Measurements from ENCODE around the gene LY6G6C. TPM values are rescaled to one million over a fixed set of nuclear protein-coding genes. Genes with fewer than 3 reads are reported as not detected.
A peak's percentile ranks its signal among the peaks of the same experiment; 100 is the strongest.

Gene LY6G6C
- total and polyA plus RNA-seq, 2 of the 13 experiments (the other 11 are each of a cell fraction or from before 2014, with no cell fraction given): 0.15 TPM; not detected in 1

- TF ChIP-seq ZNF407 (CRISPR knock-in tag; IDR thresholded peaks at IDR 0.05; ENCODE audit: not compliant biosample characterization) (no peak), ZNF710 (CRISPR knock-in tag; IDR thresholded peaks at IDR 0.05; ENCODE audit: borderline replicate concordance) (peak; percentile 86; the same call in 1 of the 2 replicates), ZNF768 (CRISPR knock-in tag; IDR thresholded peaks at IDR 0.05) (peak; percentile 61; the same call in 1 of the 2 replicates), ZKSCAN8 (CRISPR knock-in tag; IDR thresholded peaks at IDR 0.05; ENCODE audit: borderline replicate concordance) (peak; percentile 79; the same call in 1 of the 2 replicates), THAP11 (CRISPR knock-in tag; IDR thresholded peaks at IDR 0.05) (peak; percentile 93), ZSCAN29 (CRISPR knock-in tag; conservative IDR thresholded peaks at IDR 0.05) (0 out of 2 replicates have a peak, but pooled peaks have one; percentile 11), ESRRA (CRISPR knock-in tag; IDR thresholded peaks at IDR 0.05; ENCODE audit: low read depth) (no peak; the same call in 1 of the 2 replicates), MIXL1 (CRISPR knock-in tag; IDR thresholded peaks at IDR 0.05) (peak; percentile 66), GZF1 (CRISPR knock-in tag; IDR thresholded peaks at IDR 0.05) (peak; percentile 42; the same call in 1 of the 2 replicates), TEF (CRISPR knock-in tag; IDR thresholded peaks at IDR 0.05) (0 out of 2 replicates have a peak, but pooled peaks have one; percentile 17), E2F1 (CRISPR knock-in tag; IDR thresholded peaks at IDR 0.05) (peak; percentile 19; the same call in 1 of the 2 replicates), HNRNPLL (IDR thresholded peaks at IDR 0.05; ENCODE audit: low read depth, low read length, poor library complexity, severe bottlenecking) (peak; percentile 95), PHF5A (CRISPR knock-in tag; IDR thresholded peaks at IDR 0.05; ENCODE audit: low read depth, unreplicated experiment) (peak; percentile 69)
These were observed 18.5 kb downstream of the LY6G6C start, which contains the start of gene ABHD16A (continued) for GRCh38 chr6:31702819-31703716.

Measured in HepG2 (cell line).